ENCODE results near the gene RARG.
A peak's percentile ranks its signal among the peaks of the same experiment; 100 is the strongest.

Gene RARG

DNA sequence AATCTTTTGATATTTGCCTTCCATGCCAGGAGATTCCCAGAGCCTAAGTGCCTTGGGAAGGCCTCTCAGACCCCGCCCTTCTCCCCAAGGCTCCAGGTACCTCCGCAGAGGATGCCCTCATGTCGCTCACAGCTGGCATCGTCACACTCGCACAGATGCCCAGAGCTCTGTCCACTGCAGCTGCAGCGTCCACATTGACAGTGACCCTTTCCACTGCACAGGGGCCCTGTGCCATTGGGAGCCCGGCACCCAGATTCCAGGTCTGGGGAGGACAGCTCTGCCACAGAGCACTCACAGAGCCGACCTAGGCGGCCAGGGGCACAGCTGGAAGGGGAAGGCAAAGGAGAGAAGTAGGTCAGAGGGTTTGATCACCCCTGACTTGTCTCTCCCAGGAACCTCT is 39.0 kb downstream of the RARG start:
- no peak for DNase-seq (ENCODE audit: low spot score)
- in situ Hi-C loops (cut with MboI; ENCODE audit: low sequenced_read_pairs, unreplicated experiment), result no loop called here
- TF ChIP-seq CTCF (IDR thresholded peaks at IDR 0.05; ENCODE audit: borderline replicate concordance, control extremely low read depth, extremely low read depth, insufficient read depth, missing control alignments), result no peak

DNA sequence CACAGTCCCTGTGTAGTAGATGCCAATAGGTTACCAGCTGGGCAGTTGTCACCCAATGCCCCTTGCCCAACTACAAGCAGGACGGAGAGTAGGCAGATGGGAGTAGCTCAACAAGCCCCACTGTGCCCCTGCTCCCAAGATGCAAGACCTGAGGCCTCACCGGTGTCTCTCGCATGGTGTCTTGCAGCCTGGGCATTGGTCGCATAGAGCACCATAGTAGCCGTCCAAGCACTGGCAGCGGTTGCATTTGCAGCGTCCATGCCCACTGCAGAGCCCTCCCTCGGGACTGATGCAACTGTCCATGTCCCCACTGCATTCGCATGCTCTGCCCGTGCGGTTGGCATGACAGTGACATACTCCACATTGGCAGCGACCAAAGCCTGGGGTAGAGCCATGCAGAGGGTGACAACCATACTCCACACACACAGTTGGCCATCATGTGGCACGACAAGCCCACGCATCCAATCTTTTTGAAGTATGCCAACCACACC is 39.4 kb downstream of the RARG start:
- DNase-seq (ENCODE audit: low spot score), result no peak
- in situ Hi-C loops (cut with MboI; ENCODE audit: low sequenced_read_pairs, unreplicated experiment), result no loop called here
- no peak for TF ChIP-seq CTCF (IDR thresholded peaks at IDR 0.05; ENCODE audit: borderline replicate concordance, control extremely low read depth, extremely low read depth, insufficient read depth, missing control alignments)

- DNase-seq (ENCODE audit: low spot score), result no peak
- no peak for TF ChIP-seq CTCF (IDR thresholded peaks at IDR 0.05; ENCODE audit: borderline replicate concordance, control extremely low read depth, extremely low read depth, insufficient read depth, missing control alignments)
- in situ Hi-C loops (cut with MboI; ENCODE audit: low sequenced_read_pairs, unreplicated experiment), result no loop called here
Measured at GRCh38 chr12:53191885-53192530, 40.0 kb downstream of the RARG start.

DNA sequence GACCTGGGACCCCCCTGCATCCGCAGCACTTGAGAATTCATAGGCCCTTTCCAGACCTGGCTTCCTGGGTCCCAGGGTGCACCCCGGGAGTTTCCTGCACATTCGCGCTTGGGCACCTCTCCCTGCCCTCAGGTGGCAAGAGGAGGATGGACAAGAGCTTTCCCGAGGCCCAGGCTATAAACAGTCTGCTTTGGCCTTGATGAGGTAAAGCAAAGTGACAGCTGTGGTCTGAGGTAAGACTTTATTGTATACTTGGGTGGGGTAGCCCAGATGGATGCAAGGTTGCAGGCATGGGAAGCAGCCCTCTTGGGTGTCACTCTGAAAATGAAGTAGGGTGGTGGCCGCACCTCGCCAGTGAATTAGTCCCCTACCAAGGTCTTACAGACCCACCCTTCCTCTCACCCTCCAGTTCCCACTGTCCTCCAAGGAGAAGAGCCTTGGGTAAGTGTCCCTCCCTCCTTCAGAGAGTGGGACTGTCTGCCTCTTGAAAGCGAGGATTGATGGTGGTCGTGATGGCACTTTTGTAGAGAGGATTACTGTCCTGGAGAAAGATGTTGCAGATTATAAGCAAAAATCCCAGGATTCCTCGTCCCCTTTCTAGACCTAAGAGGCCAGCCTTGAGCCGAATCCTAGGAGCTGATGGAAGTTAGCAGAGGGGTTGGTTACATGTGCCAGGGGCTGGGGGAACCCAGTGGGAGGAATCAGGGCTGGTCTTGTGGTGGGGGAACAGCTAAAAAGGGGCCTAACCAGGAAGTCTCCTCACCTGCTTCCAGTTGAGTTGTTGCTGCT is 40.7 kb downstream of the RARG start:
- no peak for TF ChIP-seq CTCF (IDR thresholded peaks at IDR 0.05; ENCODE audit: borderline replicate concordance, control extremely low read depth, extremely low read depth, insufficient read depth, missing control alignments)
- in situ Hi-C loops (cut with MboI; ENCODE audit: low sequenced_read_pairs, unreplicated experiment), result no loop called here
- DNase-seq (ENCODE audit: low spot score), result no peak

GRCh38 chr12:53190108-53190729 is 41.8 kb downstream of the RARG start:
- DNase-seq (ENCODE audit: low spot score), result peak; percentile 68
- TF ChIP-seq CTCF (IDR thresholded peaks at IDR 0.05; ENCODE audit: borderline replicate concordance, control extremely low read depth, extremely low read depth, insufficient read depth, missing control alignments), result peak; percentile 61
- in situ Hi-C loops (cut with MboI; ENCODE audit: low sequenced_read_pairs, unreplicated experiment), result no loop called here

DNA sequence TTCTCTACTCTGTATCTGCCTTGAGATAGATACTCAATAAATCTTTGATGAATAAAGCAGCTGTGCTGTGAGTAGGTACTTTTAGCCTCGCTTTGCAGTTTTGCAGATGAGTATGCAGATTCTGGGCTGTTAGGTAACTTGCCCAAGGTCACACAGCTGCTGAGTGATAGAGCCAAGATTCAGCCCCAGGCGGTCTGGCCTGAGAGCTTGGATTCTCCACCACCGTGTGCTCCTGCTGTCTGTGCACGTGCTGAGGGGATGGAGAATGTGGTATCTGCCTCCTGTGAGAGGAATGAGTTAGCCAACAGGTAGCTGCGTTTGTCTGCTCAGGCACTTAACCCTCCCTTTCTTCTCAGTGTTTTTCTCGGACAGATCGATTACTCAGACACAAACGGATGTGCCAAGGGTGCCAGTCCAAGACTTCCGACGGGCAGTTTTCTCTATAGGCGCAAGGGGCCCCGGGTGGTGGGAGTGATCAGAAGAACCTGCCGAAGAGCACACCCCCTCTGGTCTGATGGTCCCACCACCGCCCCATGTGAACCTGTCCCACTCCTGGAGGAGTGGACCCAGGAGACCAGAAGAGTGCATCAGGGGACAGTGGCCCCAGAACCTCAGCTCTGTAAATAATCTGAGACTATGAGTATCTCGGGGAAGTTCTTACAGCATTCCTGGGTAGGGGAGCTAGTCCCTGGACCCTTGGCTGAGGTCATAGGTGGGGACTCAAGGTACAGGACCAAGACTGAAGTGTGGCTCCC is 44.7 kb downstream of the RARG start:
- in situ Hi-C loops (cut with MboI; ENCODE audit: low sequenced_read_pairs, unreplicated experiment), result no loop called here
- DNase-seq (ENCODE audit: low spot score), result no peak
- TF ChIP-seq CTCF (IDR thresholded peaks at IDR 0.05; ENCODE audit: borderline replicate concordance, control extremely low read depth, extremely low read depth, insufficient read depth, missing control alignments), result no peak
